Measurements from ENCODE around the gene FBXO8.
"Not testable (repeated sequence)": the region's sequence is repeated elsewhere in the genome, so short reads cannot be mapped to it uniquely, and the experiment has no call there.

The FBXO8 gene

DNA sequence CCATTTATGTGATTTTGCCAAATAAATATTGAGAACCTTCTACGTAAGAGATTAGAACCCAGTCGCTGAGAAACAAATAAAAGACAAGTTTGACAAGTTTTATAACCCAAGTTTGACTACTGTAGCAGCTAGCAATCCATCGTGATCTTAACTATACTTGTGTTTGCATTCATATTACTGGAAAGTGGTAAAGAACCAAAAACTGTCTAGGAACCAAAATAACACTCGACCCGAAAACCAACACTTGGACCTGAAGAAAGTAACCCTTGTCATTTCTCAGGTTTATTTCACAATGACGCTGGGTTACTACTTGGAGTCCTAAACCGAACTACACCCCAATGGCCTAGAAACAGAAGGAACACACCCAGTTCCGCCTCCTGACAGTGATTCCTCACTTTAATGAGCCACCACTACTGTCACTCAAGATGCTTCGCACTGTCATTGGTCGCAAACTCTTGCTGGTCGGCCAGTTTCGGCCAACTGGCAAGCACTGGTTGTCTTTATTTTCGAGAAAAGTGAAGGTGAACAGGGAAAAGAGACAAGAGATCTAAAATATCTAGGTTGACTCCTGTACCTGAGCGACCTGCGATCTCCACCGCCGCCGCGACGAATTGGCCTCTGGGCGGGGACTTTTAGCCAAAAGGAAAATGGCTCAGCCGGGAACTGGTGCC is 496 bp downstream of the FBXO8 start:
- peak; percentile 81 for DNase-seq

DNA sequence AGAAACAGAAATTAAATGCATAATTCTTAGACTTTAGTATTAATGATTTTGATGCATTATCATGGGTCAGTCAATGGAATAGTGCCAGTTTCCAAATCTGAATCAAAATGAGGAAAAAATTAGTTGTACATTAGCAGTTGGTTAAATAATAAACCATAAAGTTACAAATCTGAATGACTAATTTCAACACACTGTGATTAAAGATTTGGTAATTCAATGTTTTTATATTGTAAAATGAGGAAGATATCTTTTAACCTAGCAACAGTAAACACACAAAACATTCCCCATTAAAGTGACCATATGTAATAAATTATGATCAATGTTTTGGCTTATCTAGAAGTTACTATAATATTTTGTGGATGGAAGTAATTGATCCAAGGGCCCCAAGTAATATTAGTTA is 1.6 kb downstream of the FBXO8 start:
- no peak for DNase-seq

DNA sequence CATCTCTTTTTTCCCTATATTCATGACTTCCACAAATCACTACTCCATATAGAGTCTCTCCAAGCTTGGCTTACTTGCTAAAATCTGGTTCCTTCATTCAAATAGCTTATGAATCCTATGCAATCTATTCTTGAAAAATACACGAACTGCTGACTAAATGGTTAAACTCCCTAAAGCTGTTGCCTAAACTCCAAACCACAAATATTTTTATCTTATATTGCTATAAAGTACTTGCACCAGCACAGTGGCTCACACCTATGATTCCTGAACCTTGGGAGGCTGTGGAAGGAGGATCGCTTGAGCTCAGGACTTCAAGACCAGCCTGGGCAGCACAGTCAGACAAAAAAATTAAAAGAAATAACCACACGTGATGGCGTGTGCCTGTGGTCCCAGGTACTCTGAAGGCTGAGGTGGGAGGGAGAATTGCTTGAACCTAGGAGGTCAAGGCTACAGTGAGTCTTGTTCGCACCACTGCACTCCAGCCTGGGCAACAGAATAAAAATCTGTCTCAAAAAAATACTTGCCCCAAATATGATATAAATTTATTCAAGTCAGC is 2.2 kb downstream of the FBXO8 start:
- no peak for DNase-seq

DNA sequence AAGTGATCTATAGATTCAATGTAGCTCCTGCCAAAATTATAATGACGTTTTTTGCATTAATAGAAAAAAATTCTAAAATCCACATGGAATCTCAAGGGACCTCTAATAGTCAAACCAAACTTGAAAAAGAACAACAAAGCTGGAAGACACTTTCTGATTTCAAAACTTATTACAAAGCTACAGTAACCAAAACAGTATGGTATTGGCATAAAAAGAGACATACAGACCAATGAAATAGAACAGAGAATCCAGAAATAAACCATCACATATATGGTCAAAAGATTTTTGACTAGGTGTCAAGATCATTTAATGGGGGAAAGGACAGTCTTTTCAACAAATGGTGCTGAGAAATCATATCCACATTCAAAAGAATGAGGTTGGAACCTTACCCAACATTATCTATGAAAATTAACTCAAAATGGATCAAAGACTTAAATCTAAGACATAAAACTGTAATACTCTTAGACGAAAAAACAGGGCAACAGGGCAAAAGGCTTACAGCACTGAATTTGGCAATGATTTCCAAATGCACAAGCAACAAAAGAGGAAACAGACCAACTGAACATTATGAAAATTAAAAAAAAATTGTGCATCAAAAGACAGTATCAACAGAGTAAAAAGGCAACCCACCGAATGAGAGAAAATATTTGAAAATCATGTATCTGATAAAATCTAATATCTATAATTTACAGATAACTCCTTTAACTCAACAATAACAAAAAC is 3.9 kb downstream of the FBXO8 start:
- DNase-seq: no peak

DNA sequence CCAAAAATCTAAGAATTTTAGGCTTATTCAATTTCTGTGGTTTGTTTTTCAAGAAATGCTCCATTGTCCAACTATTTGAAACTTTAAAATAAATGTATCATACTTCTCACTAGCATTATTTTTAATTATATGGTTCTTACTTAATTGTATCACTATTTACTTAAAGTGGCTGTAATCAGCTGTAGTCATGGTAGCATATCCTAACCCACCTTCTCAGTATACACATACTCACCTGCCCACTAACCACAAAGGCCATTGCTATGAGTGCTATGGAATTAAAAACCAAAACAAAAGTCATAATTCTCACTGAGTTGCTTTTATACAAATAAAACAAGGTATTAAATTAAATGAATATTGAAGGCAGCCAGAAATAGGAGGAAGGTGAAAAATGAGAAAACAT is 5.0 kb downstream of the FBXO8 start:
- no peak for DNase-seq

DNA sequence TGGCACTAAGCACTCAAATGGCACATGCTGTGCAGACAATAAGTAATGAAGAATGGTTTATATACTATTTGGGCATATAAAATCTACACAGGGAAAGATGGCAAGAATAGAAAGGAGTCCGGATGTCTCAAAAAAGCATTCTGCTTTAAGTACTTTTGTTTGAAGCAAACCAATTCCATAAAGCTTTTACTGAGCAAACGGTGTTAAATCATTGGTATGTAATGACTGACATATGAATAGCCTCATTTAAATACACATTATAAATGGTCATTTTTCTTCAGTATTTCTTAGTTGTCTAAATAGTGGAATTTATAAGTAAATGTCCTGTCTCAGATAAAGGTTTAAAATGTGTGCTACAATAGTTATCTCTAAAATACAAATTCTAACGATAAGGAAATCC is 6.0 kb downstream of the FBXO8 start:
- no peak for DNase-seq

DNA sequence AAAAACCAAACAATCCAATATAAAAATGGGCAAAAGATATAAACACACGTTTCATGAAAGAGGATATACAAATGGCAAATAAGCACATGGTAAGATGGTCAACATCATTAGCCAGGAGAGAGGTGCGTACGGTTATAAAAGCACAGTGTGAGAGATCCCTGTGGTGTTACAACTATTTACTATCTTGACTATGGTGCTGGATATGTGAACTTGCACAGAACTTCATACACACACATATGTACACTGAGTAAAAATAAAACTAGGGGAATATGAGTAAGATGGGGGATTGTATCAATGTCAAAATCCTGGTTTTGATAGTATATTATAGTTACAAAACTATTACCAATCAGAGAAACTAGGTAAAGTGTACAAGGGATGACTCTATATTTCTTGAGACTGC is 8.4 kb downstream of the FBXO8 start:
- no peak for DNase-seq

DNA sequence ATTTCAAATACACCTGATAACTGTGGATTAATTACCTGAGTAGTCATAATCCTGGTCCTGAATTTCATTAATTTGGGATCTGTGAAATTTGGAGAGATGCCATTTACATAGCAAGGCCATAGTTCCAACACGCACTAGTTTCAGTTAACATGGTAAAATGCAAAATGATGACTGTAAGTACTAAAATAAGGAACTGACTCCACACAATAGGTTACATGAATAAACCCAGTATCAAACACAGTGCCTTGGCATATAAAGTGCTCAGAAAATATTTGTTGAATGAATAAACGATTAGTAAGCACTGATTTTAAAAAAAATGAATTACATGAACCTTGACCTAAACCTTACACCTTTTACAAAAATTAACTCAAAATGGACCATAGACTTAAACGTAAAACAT is 9.0 kb downstream of the FBXO8 start:
- DNase-seq: no peak

DNA sequence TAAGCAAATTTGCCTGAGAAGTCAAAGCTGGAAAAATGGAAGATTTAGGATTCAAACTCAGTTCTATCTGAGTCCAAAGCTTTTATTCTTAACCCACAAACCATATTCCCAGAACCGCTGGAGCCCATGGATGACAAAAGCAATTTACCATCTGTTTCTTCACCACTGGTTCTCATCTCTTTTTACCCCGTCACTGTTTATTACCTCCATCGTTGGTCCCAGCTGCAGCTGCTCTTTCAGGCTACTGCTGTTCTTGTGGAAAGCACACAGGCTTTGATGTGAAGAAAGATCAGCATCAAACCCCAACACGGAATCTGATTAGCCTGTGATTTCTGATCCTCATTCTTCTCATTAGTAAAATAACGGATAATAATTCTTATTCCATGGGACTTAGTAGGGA is 9.5 kb downstream of the FBXO8 start:
- no peak for DNase-seq

DNA sequence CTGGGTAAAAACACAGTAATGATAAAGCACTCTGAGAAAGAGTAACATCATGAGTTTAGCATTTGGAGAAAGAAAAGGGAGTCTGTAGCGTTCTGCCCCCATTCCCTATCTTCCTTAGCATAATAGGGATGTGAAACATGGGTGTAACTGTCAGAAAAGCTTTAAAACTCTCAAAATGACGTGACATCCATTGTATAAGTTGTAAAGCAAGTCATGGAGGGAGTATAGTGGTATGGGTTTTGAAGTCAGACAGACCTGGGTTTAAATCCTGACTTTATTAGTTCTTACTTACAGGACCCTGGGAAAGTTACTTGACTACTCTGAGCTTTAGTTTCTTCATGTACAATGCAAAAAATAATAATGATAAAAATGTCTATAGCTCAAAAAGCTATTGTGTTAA is 17.1 kb downstream of the FBXO8 start:
- DNase-seq: no peak

DNA sequence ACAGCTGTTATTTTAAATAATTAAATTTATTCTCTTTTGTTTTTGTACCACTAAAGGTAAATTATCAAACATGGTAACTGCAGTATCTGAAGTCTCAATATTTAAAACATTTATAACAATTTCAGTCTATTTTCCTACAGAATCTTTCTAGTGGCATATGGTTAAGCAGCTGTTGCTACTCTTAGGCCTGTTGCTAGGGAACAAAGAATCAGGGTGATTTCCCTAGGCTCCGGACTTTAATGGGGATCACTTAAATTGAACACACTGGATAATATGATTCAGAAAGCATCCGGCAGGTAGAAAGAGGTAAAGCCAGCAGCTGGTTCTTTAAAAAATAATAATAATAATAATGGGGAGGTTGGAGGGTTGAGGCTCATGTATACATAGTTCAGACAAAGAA is 17.6 kb downstream of the FBXO8 start:
- DNase-seq: peak; percentile 58

DNA sequence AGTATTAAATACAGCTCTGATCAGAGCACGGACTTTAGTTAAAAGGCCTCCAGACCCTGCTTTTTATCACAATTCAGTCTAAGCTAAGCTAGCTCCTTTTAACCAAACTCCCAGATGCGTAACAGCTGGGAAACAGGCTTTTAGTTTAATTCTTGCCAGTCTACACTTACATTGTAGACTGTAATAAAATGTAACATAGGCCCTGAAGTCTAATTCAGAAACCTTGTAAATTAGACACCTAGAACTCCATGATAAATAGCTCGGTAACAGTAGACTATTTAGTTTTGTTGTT is 20.1 kb downstream of the FBXO8 start:
- no peak for DNase-seq

DNA sequence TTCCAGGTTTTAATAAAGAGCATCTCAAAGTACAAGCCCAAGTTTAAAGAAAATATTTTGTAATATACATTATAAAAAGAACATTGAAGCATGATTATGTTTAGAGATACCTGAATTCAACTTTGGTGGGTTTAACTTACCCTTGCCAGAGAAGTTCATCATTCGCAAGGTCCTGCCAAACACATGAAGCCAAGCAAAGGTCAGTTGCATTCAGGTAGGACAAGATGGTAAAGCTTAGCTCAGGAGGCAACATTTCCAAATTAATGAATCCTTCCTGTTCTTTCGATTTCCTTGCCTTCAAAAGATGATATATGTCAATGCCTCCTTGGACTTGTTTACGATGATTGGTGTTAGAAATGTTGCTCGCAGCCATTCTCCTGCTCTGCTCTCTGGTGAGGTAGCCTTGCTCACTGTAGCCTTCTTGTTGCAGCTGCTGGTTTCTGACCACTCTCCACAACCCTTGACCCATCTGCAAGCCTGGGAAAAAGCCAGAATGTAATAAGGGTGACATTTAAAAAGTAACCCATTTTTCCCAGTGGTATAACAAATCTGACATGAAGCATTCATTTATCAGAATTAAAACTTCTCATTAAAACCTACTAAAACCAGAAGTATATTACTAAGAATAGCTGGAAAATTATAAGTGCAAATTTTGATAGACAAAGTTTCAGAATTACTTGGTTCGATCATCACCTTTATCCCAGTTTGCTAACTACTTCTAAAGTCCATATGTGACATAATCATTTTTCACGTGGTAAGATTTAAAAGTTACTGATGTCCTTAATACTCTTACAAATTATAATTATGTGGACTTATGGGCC is 20.6 kb downstream of the FBXO8 start:
- DNase-seq: no peak

DNA sequence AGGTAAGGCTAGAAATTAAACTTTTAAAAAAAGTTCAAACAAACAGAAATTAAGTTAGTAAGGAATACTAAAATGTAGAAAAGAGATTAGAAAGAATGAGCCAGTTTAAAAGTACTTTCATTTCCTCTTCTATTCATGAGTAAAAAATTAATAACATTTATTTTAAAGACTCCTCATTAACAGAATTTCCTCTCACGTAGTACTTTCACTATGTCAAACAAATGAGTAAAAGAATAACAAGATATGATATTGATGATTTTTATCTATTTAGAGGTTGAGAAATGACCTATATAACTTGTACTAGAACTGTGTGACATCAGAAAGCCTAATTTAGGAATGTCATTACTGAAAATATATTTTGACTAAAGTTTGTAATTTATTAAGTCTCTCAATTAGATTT is 22.0 kb downstream of the FBXO8 start:
- not testable (repeated sequence) for DNase-seq

DNA sequence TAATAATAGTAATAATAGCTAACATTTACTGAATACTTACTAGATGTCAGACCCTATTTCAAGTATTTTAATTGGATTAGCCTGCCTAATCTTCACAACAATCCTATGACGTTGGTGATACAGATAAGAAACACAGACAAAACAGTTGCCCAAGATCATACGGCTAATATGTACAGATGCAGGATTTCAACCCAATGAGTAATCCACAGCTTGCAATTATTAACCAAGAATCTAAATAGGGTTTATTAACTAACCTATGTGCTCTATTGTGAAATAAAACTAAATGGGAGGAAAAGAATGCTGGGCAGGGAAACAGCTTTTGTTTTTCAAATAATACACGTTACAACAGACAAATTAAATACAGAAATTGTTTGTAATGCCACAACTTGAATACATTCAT is 23.4 kb downstream of the FBXO8 start:
- DNase-seq: no peak

DNA sequence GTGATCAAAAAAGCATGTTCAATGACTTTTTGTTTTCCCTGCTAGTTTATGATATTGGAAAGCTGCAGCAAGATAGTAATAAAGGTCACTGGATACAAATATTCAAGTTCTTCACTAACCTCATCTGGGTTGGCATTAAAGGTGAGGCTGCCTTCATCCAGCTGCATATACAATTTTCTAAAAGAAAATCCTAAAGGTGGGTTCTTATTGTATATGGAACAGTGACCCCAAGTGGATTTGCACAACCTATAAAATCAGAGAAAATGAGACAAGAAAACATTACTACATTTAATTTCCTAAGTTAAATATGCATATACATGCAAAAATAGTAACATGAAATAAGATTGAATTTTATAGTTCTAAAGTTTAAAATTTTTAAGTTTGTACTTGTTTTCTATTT is 23.9 kb downstream of the FBXO8 start:
- DNase-seq: no peak

DNA sequence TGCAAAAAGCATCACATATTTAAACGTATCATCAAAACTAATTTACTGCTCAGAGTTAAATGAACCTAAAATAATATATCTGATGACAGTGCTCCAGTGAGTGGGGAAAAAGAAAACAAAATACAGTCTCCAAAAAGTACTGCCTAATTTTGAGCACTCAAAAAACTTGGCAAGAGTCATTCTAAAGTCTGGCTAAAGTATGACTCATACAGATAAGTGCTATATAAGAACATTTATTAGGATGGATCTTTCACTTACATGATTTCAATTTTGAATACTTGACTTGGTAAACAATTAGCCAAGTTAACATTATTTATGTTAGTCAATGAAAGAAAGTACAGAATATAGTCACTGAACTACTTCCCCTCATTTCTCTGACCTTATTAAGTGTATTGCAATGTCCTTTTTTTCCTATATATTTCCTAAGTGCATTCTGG is 27.2 kb downstream of the FBXO8 start:
- no peak for DNase-seq

DNA sequence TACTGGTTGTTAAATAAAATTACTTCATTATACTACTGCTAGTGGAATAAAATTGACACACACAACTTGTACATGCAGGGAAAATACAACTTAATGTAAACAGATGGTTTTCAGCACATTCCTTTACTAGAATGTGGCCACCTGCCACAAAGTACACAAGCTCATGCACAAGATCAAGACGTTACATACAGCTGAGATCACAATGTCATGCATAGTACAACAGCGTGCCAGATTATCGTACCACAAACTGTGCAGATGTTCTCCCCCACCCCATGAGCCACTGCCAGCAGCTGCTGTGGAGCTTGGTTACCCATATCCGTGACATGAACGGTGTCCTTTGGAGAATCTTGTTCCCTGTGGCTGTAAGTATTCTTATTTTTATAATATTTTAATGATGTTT is 27.7 kb downstream of the FBXO8 start:
- DNase-seq: no peak

DNA sequence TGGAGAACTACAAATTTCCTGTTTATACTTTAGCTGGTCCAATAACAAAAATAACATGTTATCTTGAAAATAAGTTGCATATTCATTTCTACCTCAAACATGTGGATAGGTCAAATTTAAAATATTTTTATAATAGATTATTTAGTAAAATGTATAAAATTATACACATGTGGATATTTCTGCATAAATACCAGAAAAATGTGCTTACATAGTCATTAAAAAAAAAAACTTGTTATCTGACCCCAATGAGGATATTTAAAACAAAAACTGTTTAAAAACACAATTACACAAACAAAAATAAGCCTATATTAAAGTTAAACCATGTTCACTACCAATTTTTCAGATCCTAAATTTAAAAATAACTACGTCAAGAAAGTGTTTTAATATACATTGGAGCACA is 28.1 kb downstream of the FBXO8 start:
- no peak for DNase-seq

DNA sequence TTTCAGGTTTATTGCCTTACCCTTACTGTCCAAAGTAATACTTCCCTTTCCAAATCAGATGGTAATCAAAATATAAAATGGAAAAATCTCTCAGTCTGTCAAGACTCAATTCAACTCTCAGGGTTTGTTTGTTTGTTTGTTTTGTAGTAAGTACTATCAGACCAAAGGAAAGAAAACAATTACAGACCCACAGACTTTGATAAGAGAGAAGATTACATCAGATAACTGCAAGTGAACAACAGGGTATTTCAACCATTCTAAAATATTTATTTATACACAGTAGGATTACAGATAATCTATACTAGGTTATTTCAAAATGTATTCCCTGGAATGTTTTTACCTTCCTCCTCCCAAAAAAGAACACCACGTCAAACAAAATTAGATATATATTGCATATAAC is 28.9 kb downstream of the FBXO8 start:
- no peak for DNase-seq

DNA sequence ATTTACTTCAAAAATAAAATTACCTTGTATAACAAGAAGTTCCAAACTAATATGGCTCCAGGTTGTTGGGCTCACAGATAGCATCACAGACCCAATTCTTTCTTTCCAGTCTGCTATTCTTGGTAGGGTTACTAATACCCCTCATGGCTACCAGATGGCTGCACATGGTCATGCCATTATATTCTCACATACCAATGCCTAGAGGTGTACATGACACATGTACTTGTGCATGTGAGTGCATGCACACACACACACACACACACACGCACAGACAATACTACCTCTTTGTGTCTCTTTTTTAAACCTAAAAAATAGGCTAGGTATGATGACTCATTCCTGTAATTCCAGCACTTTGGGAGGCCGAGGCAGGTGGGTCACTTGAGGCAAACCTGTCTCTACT is 31.1 kb downstream of the FBXO8 start:
- DNase-seq: no peak

DNA sequence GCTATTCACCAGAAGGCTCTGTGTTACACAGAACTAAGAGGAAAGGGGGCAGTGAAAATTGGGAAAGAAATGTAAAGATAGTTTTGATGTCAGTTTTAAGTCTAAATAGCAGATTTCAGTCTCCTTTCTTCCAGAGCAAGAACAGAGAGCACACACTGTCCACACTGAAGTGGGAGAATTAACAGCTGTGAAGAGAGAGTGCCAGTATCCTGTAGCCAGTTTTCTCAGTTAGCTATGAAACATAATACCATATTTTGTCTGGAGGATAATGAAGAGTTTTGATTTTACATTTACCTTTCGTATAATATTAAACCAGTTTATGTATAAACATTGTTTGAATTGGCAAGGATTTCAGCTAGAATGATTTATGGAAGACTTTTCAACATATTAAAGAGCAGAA is 35.1 kb downstream of the FBXO8 start:
- DNase-seq: no peak

DNA sequence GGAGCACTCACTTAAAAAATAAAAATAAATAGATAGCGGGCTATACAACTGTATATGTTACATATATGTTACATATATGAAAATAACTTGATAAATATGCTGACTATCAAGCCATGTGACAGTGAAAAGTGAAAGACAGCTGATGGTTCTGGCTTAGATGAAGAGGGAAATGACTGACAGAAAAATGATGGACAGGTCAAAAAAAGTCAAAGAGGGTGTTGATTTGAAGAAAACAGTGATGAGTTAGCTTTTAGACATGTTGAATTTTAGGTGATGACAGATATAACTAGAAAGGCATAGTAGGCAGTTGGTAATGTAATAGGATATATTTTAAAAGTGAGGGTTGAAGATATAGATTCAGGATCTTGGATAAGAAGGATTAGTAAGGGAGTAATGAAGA is 37.8 kb downstream of the FBXO8 start:
- DNase-seq: no peak

DNA sequence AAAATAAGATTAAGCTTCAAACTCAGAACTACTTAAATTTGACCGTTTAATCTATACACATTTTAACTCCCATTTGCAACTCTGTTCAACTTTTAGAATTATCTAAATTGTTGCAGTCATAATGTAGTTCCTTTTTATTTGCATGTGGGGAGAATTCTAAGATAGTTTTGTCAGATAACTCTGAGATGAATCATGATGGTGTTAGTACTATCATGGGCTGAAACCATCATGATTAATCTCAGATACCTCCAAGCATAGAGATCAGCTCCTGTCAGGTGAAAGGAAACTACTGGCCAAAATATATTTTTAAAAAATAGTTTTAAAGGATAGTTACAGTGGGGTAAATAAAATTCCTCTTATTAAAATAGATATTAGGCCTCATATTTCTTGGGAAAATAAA is 39.0 kb downstream of the FBXO8 start:
- DNase-seq: no peak
